CD4-positive, alpha-beta T cell (primary cell): ENCODE data around the gene AGBL4. TPM values are rescaled to one million over a fixed set of nuclear protein-coding genes. Genes with fewer than 3 reads are reported as not detected.

ENCODE experiments used
- ATAC-seq: fragments of 200-7000 bp; cut with Tn5 transposase; one replicate; pipeline ENCODE4 v1.10.0; 2022; ENCODE audit warnings: mild to moderate bottlenecking; ENCODE audit not compliant: poor library complexity
- CTCF ChIA-PET: fragments of 350-600 bp; sonication (Branson Sonifier 250); formaldehyde crosslinking; loops from one replicate; lab custom pipeline; 2021; ENCODE audit warnings: antibody characterized with exemption, inconsistent platforms; lab: Charles Lee
- POLR2A ChIA-PET: fragments of 350-600 bp; sonication (Branson Sonifier 250); formaldehyde crosslinking; loops from one replicate; lab custom pipeline; 2021; ENCODE audit warnings: antibody characterized with exemption, inconsistent platforms; lab: Charles Lee
- DNase-seq, 14 experiments: peaks; one replicate each; pipeline ENCODE4 v3.0.0-alpha.2; 2013 to 2020; ENCODE audit warnings: mixed read lengths in 2 of 14
- H3K27ac ChIP-seq, 2 donors: one replicate each; pipeline versions ENCODE4 v1.5.1 to v1.7.0; 2013; ENCODE audit warnings: low read length in 2 of 2, low read depth in 1 of 2, mild to moderate bottlenecking in 1 of 2
- H3K27me3 ChIP-seq, 2 experiments: 1 replicate in 1 of 2; 2 replicates in 1 of 2; pipeline versions ENCODE4 v1.6.1 to v1.7.0; 2013; ENCODE audit warnings: low read length in 2 of 2, control low read depth in 1 of 2, mild to moderate bottlenecking in 1 of 2, moderate library complexity in 1 of 2; ENCODE audit not compliant: insufficient read depth in 2 of 2, control insufficient read depth in 1 of 2
- H3K36me3 ChIP-seq: one replicate; pipeline ENCODE4 v1.6.1; 2013; ENCODE audit warnings: low read length, control low read depth; ENCODE audit not compliant: insufficient read depth
- H3K4me1 ChIP-seq: one replicate; pipeline ENCODE4 v1.6.1; 2013; ENCODE audit warnings: low read length, control low read depth; ENCODE audit not compliant: insufficient read depth
- H3K4me3 ChIP-seq: one replicate; pipeline ENCODE4 v1.5.1; 2013; ENCODE audit warnings: mild to moderate bottlenecking, low read length, moderate library complexity
- H3K9me3 ChIP-seq, 2 experiments: 1 replicate in 1 of 2; 2 replicates in 1 of 2; pipeline versions ENCODE4 v1.6.1 to v1.7.0; 2013; ENCODE audit warnings: low read length in 2 of 2, mild to moderate bottlenecking in 2 of 2, control low read depth in 1 of 2, moderate library complexity in 1 of 2; ENCODE audit not compliant: control insufficient read depth in 1 of 2, insufficient read depth in 1 of 2
- H3K27ac Mint-ChIP-seq: one replicate; pipeline ENCODE4 v1.8.0; 2020; ENCODE audit warnings: mixed read lengths
- H3K27me3 Mint-ChIP-seq: one replicate; pipeline ENCODE4 v1.8.0; 2021; ENCODE audit warnings: mixed read lengths
- H3K36me3 Mint-ChIP-seq: one replicate; pipeline ENCODE4 v1.8.0; 2021; ENCODE audit warnings: low read depth, mixed read lengths
- H3K4me1 Mint-ChIP-seq: one replicate; pipeline ENCODE4 v1.8.0; 2021; ENCODE audit warnings: low read depth, mixed read lengths
- H3K4me3 Mint-ChIP-seq: one replicate; pipeline ENCODE4 v1.8.0; 2020; ENCODE audit warnings: mild to moderate bottlenecking, mixed read lengths
- H3K9me3 Mint-ChIP-seq: one replicate; pipeline ENCODE4 v1.8.0; 2020; ENCODE audit warnings: mixed read lengths
- intact Hi-C, 2 experiments: fragments of 100-400 bp; cut with DNase I in 1 of 2; cut with micrococcal nuclease in 1 of 2; formaldehyde crosslinking; loops; one replicate each; pipeline versions ENCODE4 v1.15.1 to v1.9.0; 2023 to 2025; cut with DNase I, micrococcal nuclease
- total RNA-seq, 174 experiments: library from RNA in 2 of 174; stranded (reverse) in 2 of 174; gene quantifications; one replicate each; pipeline ENCODE4 v1.2.3 and lab custom pipeline; 2021 to 2026
- TF ChIP-seq, protein P1 (sequence below): fragments of 200-600 bp; IDR thresholded peaks from one replicate; pipeline ENCODE4 v1.8.0; 2022; ENCODE audit warnings: antibody characterized with exemption, mild to moderate bottlenecking

AGBL4 gene
- total RNA-seq, 2 experiments from 2014 or later, result 0.11 TPM; not detected in 1

DNA sequence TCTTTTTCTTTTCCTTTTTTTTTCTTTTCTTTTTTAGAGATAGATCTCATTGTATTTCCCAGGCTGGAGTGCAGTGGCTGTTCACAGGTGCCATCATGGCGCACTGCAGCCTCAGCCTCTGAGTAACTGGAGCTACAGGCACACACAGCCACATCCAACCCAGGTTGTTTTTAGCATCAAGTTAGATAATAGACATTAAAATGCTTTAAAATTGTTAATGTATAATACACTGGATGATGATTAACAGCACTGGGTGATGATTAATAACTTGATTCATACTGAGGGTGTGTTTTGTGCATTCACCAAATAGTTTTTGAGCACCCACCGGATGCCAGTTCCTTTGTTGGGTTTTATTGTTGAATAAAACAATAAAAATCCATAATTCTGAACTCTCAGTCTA, 1322.3 kb downstream of the AGBL4 start:
- Mint-ChIP-seq H3K4me3 (no peak overlapping the region), H3K36me3 (no peaks in the 10 kb centered on the region), H3K27me3 (peaks cover 41% of the 10 kb centered on the region), H3K9me3 (no peaks in the 10 kb centered on the region), H3K4me1 (no peaks in the 10 kb centered on the region), H3K27ac (no peak overlapping the region)
- DNase-seq (no peak), ATAC-seq (no peak)
- POLR2A ChIA-PET, result no interaction called here
- Histone ChIP-seq H3K4me1 (no peaks in the 10 kb centered on the region), H3K36me3 (no peaks in the 10 kb centered on the region), H3K27ac (no peak overlapping the region), H3K9me3 (no peaks in the 10 kb centered on the region), H3K4me3 (no peak overlapping the region), H3K27me3 (peaks cover 0 to 4% of the 10 kb centered on the region in 2 experiments)
- CTCF ChIA-PET, result no interaction called here
- TF ChIP-seq, protein P1, sequence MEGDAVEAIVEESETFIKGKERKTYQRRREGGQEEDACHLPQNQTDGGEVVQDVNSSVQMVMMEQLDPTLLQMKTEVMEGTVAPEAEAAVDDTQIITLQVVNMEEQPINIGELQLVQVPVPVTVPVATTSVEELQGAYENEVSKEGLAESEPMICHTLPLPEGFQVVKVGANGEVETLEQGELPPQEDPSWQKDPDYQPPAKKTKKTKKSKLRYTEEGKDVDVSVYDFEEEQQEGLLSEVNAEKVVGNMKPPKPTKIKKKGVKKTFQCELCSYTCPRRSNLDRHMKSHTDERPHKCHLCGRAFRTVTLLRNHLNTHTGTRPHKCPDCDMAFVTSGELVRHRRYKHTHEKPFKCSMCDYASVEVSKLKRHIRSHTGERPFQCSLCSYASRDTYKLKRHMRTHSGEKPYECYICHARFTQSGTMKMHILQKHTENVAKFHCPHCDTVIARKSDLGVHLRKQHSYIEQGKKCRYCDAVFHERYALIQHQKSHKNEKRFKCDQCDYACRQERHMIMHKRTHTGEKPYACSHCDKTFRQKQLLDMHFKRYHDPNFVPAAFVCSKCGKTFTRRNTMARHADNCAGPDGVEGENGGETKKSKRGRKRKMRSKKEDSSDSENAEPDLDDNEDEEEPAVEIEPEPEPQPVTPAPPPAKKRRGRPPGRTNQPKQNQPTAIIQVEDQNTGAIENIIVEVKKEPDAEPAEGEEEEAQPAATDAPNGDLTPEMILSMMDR, result no peak
- intact Hi-C loops, result no loop called here

DNA sequence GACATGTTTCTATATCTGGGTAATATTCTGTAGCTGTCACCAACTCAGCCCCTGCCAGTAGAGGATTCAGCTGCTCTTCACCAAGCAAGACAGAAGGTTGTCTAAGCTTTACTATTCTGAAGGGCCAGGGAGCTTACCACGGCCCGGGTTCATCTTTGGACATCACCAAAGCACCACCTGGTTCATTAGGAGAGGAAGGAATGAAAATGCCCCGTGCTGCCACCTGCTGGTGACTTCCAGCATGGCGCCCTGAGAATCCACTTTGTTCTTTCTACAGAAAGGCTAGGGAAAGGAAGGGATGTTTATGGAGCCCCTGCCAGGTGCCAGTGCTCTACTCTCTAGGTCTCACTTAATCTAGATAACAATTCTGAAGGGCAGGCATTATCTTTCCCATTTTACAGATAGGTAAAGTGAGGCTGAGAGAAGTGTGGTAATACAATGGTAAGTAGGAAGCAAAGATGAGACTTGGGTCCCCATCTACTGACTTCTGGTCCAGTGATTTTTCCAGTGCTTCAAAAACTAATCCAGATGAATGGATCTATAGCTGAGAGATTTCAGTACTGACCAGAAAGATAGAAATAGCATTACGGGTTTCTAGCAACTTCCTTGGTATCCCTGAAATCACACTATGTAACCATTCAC, 1326.6 kb downstream of the AGBL4 start:
- Histone ChIP-seq H3K4me3 (no peak overlapping the region), H3K27ac (no peak overlapping the region), H3K4me1 (no peaks in the 10 kb centered on the region), H3K36me3 (no peaks in the 10 kb centered on the region), H3K9me3 (no peaks in the 10 kb centered on the region), H3K27me3 (peaks cover 0 to 4% of the 10 kb centered on the region in 2 experiments)
- Mint-ChIP-seq H3K4me3 (no peak overlapping the region), H3K27ac (no peak overlapping the region), H3K36me3 (no peaks in the 10 kb centered on the region), H3K27me3 (peaks cover 53% of the 10 kb centered on the region), H3K9me3 (no peaks in the 10 kb centered on the region), H3K4me1 (no peaks in the 10 kb centered on the region)
- ATAC-seq, result no peak
- ChIA-PET CTCF (no interaction called here), POLR2A (no interaction called here)
- intact Hi-C loops, result loop anchor here in 1 of 2 experiments (5.0 kb wide), 1 partner anchor 590 kb away; no protein-coding TSS in a partner anchor
- TF ChIP-seq, protein P1, result peak; percentile 79
- peak in 13 of 14 experiments; percentile 10 to 61 (median 31) for DNase-seq

DNA sequence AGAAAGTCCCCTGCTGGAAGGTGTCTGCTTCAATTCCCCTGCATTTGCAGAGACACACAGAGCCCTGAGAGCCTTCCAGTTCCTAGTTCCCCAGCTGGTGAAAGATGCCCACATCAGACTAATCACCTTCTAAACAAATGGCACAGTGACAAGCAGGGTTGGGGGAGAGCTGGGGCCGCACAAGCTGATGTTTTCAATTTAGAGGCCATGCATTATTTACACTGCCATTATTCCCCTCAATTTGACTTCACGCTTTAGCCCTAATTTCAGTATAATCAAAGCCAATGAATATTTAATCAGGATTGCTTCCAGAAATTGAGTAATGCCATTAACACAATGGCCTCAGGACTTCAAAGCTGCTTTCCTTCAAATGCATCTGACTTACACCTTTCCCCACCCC, 1328.6 kb downstream of the AGBL4 start:
- POLR2A ChIA-PET, result no interaction called here
- ATAC-seq (no peak), DNase-seq (no peak)
- Mint-ChIP-seq H3K27ac (no peak overlapping the region), H3K27me3 (peaks cover 41% of the 10 kb centered on the region), H3K4me1 (no peaks in the 10 kb centered on the region), H3K4me3 (no peak overlapping the region), H3K9me3 (no peaks in the 10 kb centered on the region), H3K36me3 (no peaks in the 10 kb centered on the region)
- Histone ChIP-seq H3K27ac (no peak overlapping the region), H3K4me3 (no peak overlapping the region), H3K36me3 (no peaks in the 10 kb centered on the region), H3K27me3 (peaks cover 0 to 4% of the 10 kb centered on the region in 2 experiments), H3K9me3 (no peaks in the 10 kb centered on the region), H3K4me1 (no peaks in the 10 kb centered on the region)
- TF ChIP-seq, protein P1, result no peak
- CTCF ChIA-PET, result interaction anchor here (0.8 kb wide), 1 partner anchor 9 kb away, joined by 4 read pairs; no protein-coding TSS in a partner anchor
- intact Hi-C loops, result loop anchor here in 1 of 2 experiments (5.0 kb wide), 1 partner anchor 588 kb away; no protein-coding TSS in a partner anchor
